AG04450 (cell line): ENCODE data around the gene BTG1. TPM values are rescaled to one million over a fixed set of nuclear protein-coding genes. Genes with fewer than 3 reads are reported as not detected.

Experiments used
- CTCF ChIA-PET: fragments of 300-600, 350-600 bp; formaldehyde crosslinking; extraction: SDS; loops from one replicate; lab custom pipeline; 2022; ENCODE audit warnings: antibody characterized with exemption, inconsistent platforms; lab: Charles Lee
- POLR2A ChIA-PET: fragments of 350-600 bp; formaldehyde crosslinking; extraction: SDS; loops from one replicate; lab custom pipeline; 2021; ENCODE audit warnings: antibody characterized with exemption, inconsistent platforms; lab: Yijun Ruan, JAX
- DNase-seq: peaks from one replicate; pipeline ENCODE4 v3.0.0-alpha.2; 2011; ENCODE audit warnings: low read depth, low spot score
- H3K27ac ChIP-seq: one replicate; pipeline ENCODE4 v1.5.1; 2012; ENCODE audit warnings: low read depth, low read length, control low read depth
- H3K27me3 ChIP-seq: one replicate; pipeline ENCODE4 v1.6.0; 2012; ENCODE audit warnings: low read length; ENCODE audit not compliant: control insufficient read depth, insufficient read depth
- H3K4me3 ChIP-seq: 2 replicates; pipeline ENCODE4 v1.5.1; 2011; ENCODE audit warnings: mild to moderate bottlenecking, low read depth, low read length, control low read depth
- H3K9me3 ChIP-seq: 2 replicates; pipeline ENCODE4 v1.5.1; 2012; ENCODE audit warnings: low read length; ENCODE audit not compliant: control insufficient read depth, insufficient read depth
- CTCF ChIP-seq: IDR thresholded peaks from 2 replicates; pipeline ENCODE4 v1.5.1; 2011; ENCODE audit warnings: low read depth, low read length, control low read depth, inconsistent platforms
- polyA plus RNA-seq: library from polyadenylated mRNA; depleted of rRNA; stranded (reverse); fragments of >200 nt; gene quantifications from 2 replicates; pipeline ENCODE4 v1.2.3, GENCODE V29; 2011

The BTG1 gene
- polyA plus RNA-seq, 1 experiment, result 89.7 TPM

- Histone ChIP-seq H3K9me3 (no peaks in the 10 kb centered on the region), H3K27ac (no peak overlapping the region), H3K27me3 (no peaks in the 10 kb centered on the region), H3K4me3 (no peak overlapping the region)
- no peak for TF ChIP-seq CTCF
- ChIA-PET POLR2A (no interaction called here), CTCF (interaction anchor here (0.7 to 1.2 kb wide), 4 partner anchors 19 to 726 kb away, joined by 3 to 5 read pairs (median 3); no protein-coding TSS in a partner anchor)
- DNase-seq, result no peak
Measured at GRCh38 chr12:92107621-92108131, 38.0 kb downstream of the BTG1 start.

- Histone ChIP-seq H3K27ac (no peak overlapping the region), H3K9me3 (no peaks in the 10 kb centered on the region), H3K4me3 (no peak overlapping the region), H3K27me3 (no peaks in the 10 kb centered on the region)
- ChIA-PET POLR2A (interaction anchor here (1.1 kb wide), 1 partner anchor 8 kb away, joined by 3 read pairs; no protein-coding TSS in a partner anchor), CTCF (interaction anchor here (0.7 to 1.2 kb wide), 3 partner anchors 295 to 725 kb away, joined by 3 to 5 read pairs (median 3); no protein-coding TSS in a partner anchor)
- DNase-seq, result no peak
- no peak for TF ChIP-seq CTCF
Measured at GRCh38 chr12:92107094-92107493, 38.6 kb downstream of the BTG1 start.

- H3K27ac ChIP-seq, result no peak overlapping the region
- ChIA-PET POLR2A (interaction anchor here (1.1 to 2.6 kb wide), 2 partner anchors 9 to 40 kb away, joined by 3 to 5 read pairs; partner anchors contain the start of gene BTG1), CTCF (interaction anchor here (0.5 to 1.4 kb wide), 2 partner anchors 294 to 724 kb away, joined by 3 to 10 read pairs; no protein-coding TSS in a partner anchor)
- H3K4me3 ChIP-seq, result no peak overlapping the region
- H3K9me3 ChIP-seq, result no peaks in the 10 kb centered on the region
- no peak for DNase-seq
- no peaks in the 10 kb centered on the region for H3K27me3 ChIP-seq
- no peak for TF ChIP-seq CTCF
Measured at GRCh38 chr12:92105676-92106075, 40.0 kb downstream of the BTG1 start.

- Histone ChIP-seq H3K27me3 (no peaks in the 10 kb centered on the region), H3K9me3 (no peaks in the 10 kb centered on the region; the same call in 1 of the 2 replicates), H3K4me3 (no peak overlapping the region), H3K27ac (no peak overlapping the region)
- TF ChIP-seq CTCF, result no peak
- ChIA-PET POLR2A (interaction anchor here (2.6 kb wide), 1 partner anchor 41 kb away, joined by 5 read pairs; the partner anchor contains the start of gene BTG1), CTCF (interaction anchor here (0.5 to 1.4 kb wide), 3 partner anchors 294 to 1118 kb away, joined by 3 to 10 read pairs (median 3); no protein-coding TSS in a partner anchor)
- DNase-seq, result no peak
Measured at GRCh38 chr12:92105110-92105509, 40.5 kb downstream of the BTG1 start.

GRCh38 chr12:92102606-92103005, 43.0 kb downstream of the BTG1 start:
- ChIA-PET POLR2A (no interaction called here), CTCF (interaction anchor here (2.2 kb wide), 1 partner anchor 720 kb away, joined by 8 read pairs; no protein-coding TSS in a partner anchor)
- no peak for TF ChIP-seq CTCF

More at GRCh38 chr12:92102606-92103005, 43.0 kb downstream of the BTG1 start:
- H3K9me3 ChIP-seq, result no peaks in the 10 kb centered on the region; the same call in 1 of the 2 replicates
- H3K27me3 ChIP-seq, result no peaks in the 10 kb centered on the region
- DNase-seq, result no peak
- H3K27ac ChIP-seq, result no peak overlapping the region
- no peak overlapping the region for H3K4me3 ChIP-seq
